Occipital lobe (tissue), 2 donors: ENCODE measurements around the gene PIP4P1. TPM values are rescaled to one million over a fixed set of nuclear protein-coding genes. Genes with fewer than 3 reads are reported as not detected.
A peak's percentile ranks its signal among the peaks of the same experiment; 100 is the strongest.
"Not testable (repeated sequence)": the region's sequence is repeated elsewhere in the genome, so short reads cannot be mapped to it uniquely, and the experiment has no call there.

ENCODE experiments used
- DNase-seq: peaks from one replicate; lab custom pipeline; 2025; lab: John Stamatoyannopoulos, UW
- total RNA-seq: library from RNA; depleted of rRNA; stranded (reverse); fragments of >200 nt; gene quantifications from one replicate; pipeline ENCODE4 v1.2.3, GENCODE V29; 2014

Gene PIP4P1
- 26.0 TPM for total RNA-seq

GRCh38 chr14:20461225-20462141 is at the start of gene PIP4P1:
TSS of gene PIP4P1 (minus strand) at chr14:20461434. CDS start at chr14:20461325, 109 bp downstream.
- DNase-seq = peak; percentile 100

GRCh38 chr14:20508367-20508766 is 47.1 kb upstream of the PIP4P1 start:
- DNase-seq = no peak

- DNase-seq = not testable (repeated sequence)
Measured at GRCh38 chr14:20507537-20507936, 46.3 kb upstream of the PIP4P1 start.

GRCh38 chr14:20506752-20507151 is 45.5 kb upstream of the PIP4P1 start:
- DNase-seq = not testable (repeated sequence)

GRCh38 chr14:20506276-20506675 is 45.0 kb upstream of the PIP4P1 start:
- not testable (repeated sequence) for DNase-seq

GRCh38 chr14:20503898-20504297 is 42.7 kb upstream of the PIP4P1 start:
- no peak for DNase-seq

- no peak for DNase-seq
Measured at GRCh38 chr14:20501346-20501745, 40.1 kb upstream of the PIP4P1 start.

- DNase-seq = no peak
Measured at GRCh38 chr14:20499881-20500280, 38.6 kb upstream of the PIP4P1 start.

- DNase-seq = no peak
Measured at GRCh38 chr14:20499108-20499507, 37.9 kb upstream of the PIP4P1 start.

- DNase-seq = no peak
Measured at GRCh38 chr14:20498622-20499021, 37.4 kb upstream of the PIP4P1 start.

GRCh38 chr14:20494935-20495766 is 33.9 kb upstream of the PIP4P1 start:
- DNase-seq = no peak

GRCh38 chr14:20493634-20494033 is 32.4 kb upstream of the PIP4P1 start:
- DNase-seq = no peak

- DNase-seq = no peak
Measured at GRCh38 chr14:20492486-20492885, 31.3 kb upstream of the PIP4P1 start.

GRCh38 chr14:20490563-20490962 is 29.3 kb upstream of the PIP4P1 start:
- DNase-seq = no peak

GRCh38 chr14:20489093-20489994 is 28.1 kb upstream of the PIP4P1 start:
- DNase-seq = no peak

- DNase-seq = no peak
Measured at GRCh38 chr14:20487396-20487725, 26.1 kb upstream of the PIP4P1 start.

GRCh38 chr14:20486684-20487395 is 25.6 kb upstream of the PIP4P1 start:
- no peak for DNase-seq

- DNase-seq = no peak
Measured at GRCh38 chr14:20485900-20486299, 24.7 kb upstream of the PIP4P1 start.

- DNase-seq = no peak
Measured at GRCh38 chr14:20482382-20482781, 21.1 kb upstream of the PIP4P1 start.

- DNase-seq = no peak
Measured at GRCh38 chr14:20478894-20479293, 17.7 kb upstream of the PIP4P1 start.
